GM19463 (cell line): ENCODE measurements around the gene CHIC2.

Experiments
- ATAC-seq: cut with Tn5 transposase; IDR thresholded peaks from one replicate; pipeline ENCODE4 v1.9.1; 2021; ENCODE audit warnings: mild to moderate bottlenecking, moderate library complexity; ENCODE audit not compliant: unreplicated experiment

CHIC2 gene

GRCh38 chr4:54014666-54015160 lies 49.7 kb downstream of the CHIC2 start:
- no peak for ATAC-seq

GRCh38 chr4:54011201-54011600 lies 53.2 kb downstream of the CHIC2 start:
- ATAC-seq, result no peak

- no peak for ATAC-seq
Observed at GRCh38 chr4:54006755-54007154, 57.6 kb downstream of the CHIC2 start.

- ATAC-seq, result no peak
Observed at GRCh38 chr4:54005475-54005874, 58.9 kb downstream of the CHIC2 start.

- ATAC-seq, result no peak
Observed at GRCh38 chr4:54004463-54004862, 59.9 kb downstream of the CHIC2 start.

GRCh38 chr4:54001668-54002365 lies 62.6 kb downstream of the CHIC2 start:
- ATAC-seq, result no peak

GRCh38 chr4:53997898-53998297 lies 66.5 kb downstream of the CHIC2 start:
- ATAC-seq, result no peak

- no peak for ATAC-seq
Observed at GRCh38 chr4:53994382-53995102, 69.9 kb downstream of the CHIC2 start.

- no peak for ATAC-seq
Observed at GRCh38 chr4:53992785-53993184, 71.6 kb downstream of the CHIC2 start.

- ATAC-seq, result no peak
Observed at GRCh38 chr4:53991821-53992220, 72.6 kb downstream of the CHIC2 start.

GRCh38 chr4:53990641-53991040 lies 73.8 kb downstream of the CHIC2 start:
- ATAC-seq, result no peak

GRCh38 chr4:53987761-53988171 lies 76.6 kb downstream of the CHIC2 start:
- ATAC-seq, result no peak

- no peak for ATAC-seq
Observed at GRCh38 chr4:53986062-53986461, 78.3 kb downstream of the CHIC2 start.

GRCh38 chr4:53981567-53981966 lies 82.8 kb downstream of the CHIC2 start:
- no peak for ATAC-seq

GRCh38 chr4:53981066-53981465 lies 83.3 kb downstream of the CHIC2 start:
- no peak for ATAC-seq

GRCh38 chr4:53974561-53974960 lies 89.8 kb downstream of the CHIC2 start:
- no peak for ATAC-seq

- ATAC-seq, result no peak
Observed at GRCh38 chr4:53967986-53968385, 96.4 kb downstream of the CHIC2 start.

GRCh38 chr4:53963781-53964180 lies 100.6 kb downstream of the CHIC2 start:
- ATAC-seq, result no peak

- ATAC-seq, result no peak
Observed at GRCh38 chr4:53963336-53963735, 101.1 kb downstream of the CHIC2 start.

GRCh38 chr4:53962516-53963225 lies 101.7 kb downstream of the CHIC2 start:
- ATAC-seq, result no peak

GRCh38 chr4:53961351-53961750 lies 103.1 kb downstream of the CHIC2 start:
- ATAC-seq, result no peak

- ATAC-seq, result no peak
Observed at GRCh38 chr4:53960843-53961242, 103.6 kb downstream of the CHIC2 start.
